GM12873 (cell line): ENCODE measurements around the gene GRK5.

Experiments used
- CTCF ChIP-seq: IDR thresholded peaks from 2 replicates; pipeline ENCODE4 v1.5.1; 2012; ENCODE audit warnings: low read depth, mild to moderate bottlenecking, moderate library complexity, low read length, control low read depth; ENCODE audit not compliant: insufficient read depth; ENCODE audit errors: missing control alignments

Gene GRK5

DNA sequence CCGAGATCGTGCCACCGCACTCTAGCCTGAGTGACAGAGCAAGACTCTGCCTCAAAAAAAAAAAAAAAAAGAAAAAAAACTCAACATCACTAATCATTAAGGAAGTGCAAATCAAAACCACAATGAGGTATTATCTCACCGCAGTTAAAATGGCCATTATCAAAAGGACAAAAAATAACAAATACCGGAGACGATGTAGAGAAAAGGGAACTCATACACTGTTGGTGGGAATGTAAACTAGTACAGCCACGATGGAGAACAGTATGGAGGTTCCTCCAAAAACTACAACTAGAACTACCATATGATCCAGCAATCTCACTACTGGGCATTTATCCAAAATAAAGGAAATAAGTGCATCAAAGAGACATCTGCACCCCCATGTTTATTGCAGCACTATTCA lies 24.3 kb downstream of the GRK5 start:
- TF ChIP-seq CTCF, result no peak

DNA sequence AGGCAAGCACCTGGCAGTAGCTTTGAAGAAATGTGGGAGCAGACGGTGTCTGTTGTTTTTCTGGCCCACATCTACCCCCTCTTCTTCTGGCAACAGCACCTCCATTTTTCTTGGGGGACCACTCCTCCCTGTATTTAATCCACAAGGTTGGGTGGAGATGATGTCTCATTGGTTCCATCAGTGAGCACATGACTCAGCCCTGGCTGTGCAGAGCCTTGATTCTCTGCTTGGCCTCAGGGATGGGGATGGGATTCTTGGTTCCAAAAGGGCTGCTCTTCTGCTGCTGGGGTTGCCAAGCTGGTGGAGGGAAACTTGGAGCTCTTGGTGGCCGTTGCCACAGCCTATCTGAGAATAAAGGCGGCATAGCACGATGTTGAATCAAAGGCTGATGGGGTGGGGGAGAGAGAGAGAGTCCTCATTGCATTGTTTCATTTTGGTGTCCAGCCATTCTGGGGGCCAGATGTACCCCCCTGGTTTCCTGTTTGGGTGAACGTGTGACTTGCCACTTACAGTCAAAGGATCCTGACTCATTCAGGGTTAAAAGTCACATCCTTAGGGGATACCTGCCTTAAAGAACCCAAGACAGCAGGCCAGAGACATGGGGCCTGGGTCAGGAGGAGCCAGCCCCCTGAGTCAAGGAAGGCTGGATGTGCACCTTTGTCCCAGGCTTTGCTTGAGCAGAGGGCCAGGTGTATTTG lies 25.9 kb downstream of the GRK5 start:
- no peak for TF ChIP-seq CTCF

DNA sequence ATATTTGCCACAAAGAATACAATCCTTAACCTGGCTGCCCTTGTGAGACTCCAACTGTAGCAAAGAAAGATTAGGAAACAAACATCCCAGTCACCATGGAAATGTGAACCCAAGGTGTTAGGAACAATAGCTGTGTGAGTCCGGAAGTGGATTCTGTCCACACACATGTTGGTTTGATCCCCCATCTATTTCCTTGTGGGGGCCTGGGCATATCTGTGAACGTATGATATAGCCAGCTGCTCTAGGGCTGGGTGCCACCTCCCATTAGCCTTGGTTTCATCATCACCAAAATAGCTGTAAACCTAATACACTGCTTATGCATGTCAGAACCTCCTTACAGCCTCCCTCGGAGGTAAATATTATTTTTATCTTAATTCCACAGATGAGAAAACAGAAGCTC lies 26.4 kb downstream of the GRK5 start:
- no peak for TF ChIP-seq CTCF

- no peak for TF ChIP-seq CTCF
Measured at GRCh38 chr10:119235356-119235755, 28.0 kb downstream of the GRK5 start.

DNA sequence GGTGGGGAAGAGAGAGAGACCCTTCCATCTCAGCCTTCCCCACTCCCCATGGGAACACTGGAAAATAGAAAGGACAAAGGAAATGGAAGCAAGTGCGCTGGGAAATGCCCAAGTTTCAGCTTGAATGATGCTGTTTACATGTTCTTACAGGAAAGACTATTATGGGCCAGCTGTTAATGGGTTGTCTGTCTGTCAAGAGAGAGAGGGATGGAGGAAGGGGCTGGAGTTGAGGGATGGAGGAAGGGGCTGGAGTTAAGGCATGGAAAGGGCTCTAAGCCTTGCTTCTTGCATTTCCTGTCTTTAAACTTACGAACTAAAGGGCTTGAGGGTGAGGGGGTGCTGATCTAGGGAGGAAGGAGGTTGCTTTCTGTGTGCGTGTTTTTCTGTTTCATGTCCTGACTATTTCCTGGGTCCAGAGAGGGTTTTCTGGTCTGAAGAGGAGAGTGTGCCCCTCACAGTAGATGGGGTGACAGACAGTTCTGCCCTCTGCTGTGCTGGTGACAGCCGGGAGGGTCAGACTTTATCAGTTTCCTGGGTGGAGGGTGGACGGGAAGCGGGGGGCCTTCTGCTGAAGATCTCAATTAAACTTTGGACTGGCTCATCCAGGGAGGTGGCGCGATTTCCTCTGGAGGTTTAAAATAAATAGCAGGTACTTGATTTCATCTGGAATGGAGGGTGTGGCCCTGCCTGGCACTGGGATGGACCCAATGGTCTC lies 30.5 kb downstream of the GRK5 start:
- TF ChIP-seq CTCF, result no peak

DNA sequence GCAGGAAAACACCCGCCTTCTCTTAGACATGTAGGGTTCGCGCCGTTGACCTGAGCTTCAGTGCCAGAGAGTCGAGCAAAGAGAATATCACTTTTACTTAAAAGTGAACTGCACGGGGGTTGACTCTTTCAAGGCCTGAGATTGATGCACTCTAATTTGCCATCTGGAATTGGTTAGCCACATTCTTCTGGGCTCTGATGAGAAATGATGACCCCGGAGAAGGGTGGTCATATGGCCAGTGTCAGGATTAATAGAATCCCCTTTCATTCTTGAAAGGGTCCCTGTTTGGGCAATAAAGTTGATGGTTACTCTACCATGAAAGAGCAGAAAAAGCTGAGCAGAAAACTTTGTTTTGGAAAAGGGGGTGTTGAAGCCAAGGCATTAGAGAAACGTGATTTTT lies 31.2 kb downstream of the GRK5 start:
- TF ChIP-seq CTCF, result no peak

DNA sequence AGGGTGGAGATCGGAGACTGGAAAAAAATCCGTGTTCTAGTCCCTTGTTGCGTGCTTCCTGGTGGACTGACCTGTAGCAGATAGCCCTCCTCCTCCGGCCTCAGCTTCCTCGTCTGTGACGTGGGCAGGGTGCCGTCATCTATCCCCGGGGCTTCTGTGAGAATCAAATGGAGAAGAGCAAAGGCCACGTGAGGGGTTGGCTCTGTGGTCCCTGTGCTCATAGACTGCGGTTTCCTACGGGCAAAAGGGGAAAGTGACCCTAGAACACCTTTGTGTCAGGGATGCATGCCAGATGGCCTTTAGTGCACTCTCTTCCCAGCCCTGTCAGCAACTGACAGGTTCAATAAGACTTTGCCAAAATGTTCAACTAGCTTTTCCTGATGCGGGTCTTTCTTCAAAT lies 33.7 kb downstream of the GRK5 start:
- no peak for TF ChIP-seq CTCF
